SIG-M5 (cell line): Measurements from ENCODE around the gene TEAD4.
A peak's percentile ranks its signal among the peaks of the same experiment; 100 is the strongest.

ENCODE experiments used
- DNase-seq: peaks from one replicate; lab custom pipeline; 2025; lab: John Stamatoyannopoulos, UW

Gene TEAD4

GRCh38 chr12:3032770-3033538, 73.8 kb downstream of the TEAD4 start:
- DNase-seq, result no peak

GRCh38 chr12:3033539-3033867, 74.3 kb downstream of the TEAD4 start:
- no peak for DNase-seq

DNA sequence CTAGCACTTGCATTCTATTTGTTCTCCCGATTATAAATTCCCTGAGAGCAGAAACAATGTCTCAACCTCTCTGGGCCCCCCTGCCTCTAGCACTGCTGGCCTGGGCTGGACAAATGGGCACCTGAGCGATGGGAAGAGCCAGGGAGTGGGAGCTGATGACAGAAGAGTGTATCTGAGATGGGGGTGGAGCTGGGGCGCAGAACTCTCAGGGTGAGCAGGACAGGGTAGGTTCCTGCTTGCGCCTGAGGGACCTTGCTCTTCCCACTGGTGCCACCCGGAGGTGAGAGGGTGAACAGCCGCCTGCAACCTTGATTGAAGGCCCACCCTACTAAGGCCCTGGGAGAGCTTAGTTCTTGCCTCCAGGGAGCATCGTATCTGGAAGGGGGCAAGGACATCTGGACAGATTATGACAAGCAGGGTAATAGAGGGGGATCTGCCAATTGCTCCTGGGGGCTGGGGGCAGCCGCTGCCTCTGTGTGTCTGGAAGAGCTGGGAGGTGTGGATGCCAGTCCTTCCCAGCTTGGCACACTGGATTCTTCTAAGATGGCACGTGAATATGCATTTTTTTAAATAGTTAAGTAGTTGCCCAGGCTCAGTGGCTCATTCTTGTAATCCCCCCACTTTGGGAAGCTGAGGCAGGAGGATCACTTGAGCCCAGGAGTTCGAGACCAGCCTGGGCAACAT, 75.0 kb downstream of the TEAD4 start:
- no peak for DNase-seq

GRCh38 chr12:3035171-3035570, 76.0 kb downstream of the TEAD4 start:
- DNase-seq, result no peak

GRCh38 chr12:3035815-3036702, 76.9 kb downstream of the TEAD4 start:
- DNase-seq, result no peak

DNA sequence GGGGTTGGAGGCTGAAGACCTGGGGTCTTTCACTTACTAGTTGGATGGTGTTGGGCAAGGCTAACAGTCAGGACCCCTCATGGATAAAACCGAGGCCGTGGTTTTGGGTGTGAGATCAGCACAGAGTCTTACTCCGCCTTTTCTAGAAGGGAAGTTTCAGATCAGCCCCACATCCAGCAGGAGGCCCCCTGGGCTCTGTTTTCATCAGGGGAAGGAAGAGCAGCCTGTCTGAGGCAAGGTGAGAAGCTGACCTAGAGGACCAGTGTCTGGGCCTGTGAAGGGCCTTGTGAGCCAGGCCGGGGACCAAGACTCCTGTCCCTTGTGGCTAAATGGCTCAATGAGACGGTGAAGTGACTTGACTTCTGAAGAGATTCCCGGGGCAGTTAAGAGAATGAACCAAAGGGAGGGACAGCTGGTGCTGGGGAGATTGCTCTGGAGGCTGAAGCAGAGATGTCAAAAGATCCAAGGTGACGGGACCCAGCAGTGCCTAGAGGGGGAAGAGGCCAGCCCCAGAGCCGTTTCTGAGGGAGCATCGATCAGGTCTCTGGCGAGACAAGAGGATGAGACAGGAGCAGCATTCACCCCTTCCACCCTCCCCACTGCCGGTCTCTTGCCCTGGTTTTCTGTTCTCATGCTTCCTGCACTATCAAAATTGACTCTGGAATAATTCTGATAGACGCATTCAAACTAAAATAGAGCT, 77.9 kb downstream of the TEAD4 start:
- DNase-seq, result no peak

- DNase-seq, result no peak
These were observed 79.0 kb downstream of the TEAD4 start for GRCh38 chr12:3038166-3038565.

DNA sequence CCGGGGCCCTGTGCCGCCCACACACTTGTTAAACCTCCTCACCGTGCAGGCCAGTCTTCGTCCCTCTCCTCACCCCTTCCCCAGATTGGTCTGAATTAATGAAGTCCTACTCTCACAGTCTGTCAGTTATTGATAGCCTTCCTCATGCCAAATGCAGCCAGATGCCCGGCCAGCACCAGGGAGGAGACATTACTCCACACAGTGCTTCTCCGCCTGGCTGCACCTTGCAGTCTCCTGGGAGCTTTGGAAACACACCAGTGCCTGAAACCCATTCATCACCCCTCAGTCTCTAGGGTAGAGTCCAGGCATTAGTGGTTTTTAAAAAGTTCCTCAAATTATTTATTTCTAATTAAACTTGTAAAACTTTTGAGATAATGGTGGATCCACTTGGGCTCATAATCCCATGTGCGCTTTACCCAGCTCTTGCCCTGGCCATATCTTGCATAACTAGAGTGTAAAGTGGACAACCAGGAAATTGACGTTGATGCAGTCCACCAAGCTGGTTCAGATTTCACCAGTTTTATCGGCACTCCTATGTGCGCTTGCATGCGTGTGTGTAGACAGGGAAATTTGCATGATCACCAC, 79.8 kb downstream of the TEAD4 start:
- DNase-seq, result no peak

- no peak for DNase-seq
These were observed 80.9 kb downstream of the TEAD4 start for GRCh38 chr12:3040026-3040656.

DNA sequence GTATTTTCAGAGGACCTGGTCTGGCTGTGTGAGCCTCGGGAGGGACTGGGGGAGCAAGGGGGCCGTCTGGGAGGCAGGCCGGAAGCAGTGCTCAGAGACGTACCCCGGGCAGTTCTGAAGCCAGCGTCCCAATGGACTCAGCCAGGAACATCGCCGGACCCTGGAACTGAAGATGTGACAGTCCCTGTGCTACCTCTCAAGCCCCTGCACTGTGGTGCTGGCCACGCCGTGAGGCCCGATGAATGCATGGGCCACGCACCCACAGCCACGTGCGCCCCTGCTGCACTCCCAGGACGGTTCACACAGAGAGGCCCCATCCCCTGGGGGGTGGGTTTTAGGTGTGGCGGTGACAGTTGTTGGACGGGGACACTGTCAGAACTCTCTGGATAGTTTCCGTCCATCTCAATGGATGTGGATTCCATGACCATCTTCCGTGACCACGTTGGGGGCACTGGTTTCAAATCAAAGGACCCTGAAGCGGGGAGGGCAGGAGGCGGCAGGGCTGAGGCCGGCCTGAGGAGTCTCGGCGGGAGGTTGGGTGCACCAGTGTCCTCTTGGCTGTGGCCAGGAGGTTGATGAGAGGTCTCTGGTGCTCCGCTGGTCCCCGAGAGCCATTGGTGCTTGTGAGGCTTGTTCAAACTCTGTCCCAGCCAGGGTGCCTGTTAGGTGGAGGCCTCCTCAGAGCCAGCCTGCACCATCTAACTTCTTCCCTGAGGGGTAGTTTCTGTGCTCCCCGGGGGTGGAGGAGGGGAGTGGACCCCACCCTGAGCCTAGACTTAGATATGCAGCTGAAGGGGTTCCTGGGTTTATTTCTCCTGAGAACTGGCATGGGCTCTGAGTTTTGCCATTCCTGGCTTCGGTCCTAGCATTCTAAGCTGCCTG, 81.7 kb downstream of the TEAD4 start:
- no peak for DNase-seq

DNA sequence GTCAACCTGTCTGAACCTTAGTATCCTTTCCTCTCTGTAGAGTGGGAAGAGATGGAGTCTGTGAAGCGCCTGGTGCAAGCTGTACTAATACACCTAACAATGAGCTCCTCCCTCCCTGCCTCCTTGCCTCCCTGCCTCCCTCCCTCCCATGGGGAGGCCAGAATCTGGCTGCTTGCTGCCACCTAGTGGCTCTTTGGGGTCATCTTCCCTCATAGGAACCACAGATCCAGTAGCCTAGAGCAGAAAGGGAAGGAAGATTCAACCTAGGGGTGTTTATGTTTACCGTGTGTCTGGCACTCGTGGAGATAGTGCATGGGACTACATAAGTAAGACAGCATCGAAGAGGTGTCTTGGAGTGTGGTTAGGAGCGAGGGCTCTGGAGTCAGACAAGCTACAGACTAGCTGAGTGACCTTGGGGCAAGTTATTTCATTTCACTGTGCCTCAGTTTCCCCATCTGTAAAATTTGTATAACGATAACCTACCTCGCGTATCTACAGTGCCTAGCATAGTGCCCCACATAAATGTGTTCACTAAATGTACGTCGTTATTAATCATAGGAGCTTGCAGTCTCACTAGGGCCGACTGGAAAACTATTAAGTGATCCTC, 82.5 kb downstream of the TEAD4 start:
- DNase-seq, result peak; percentile 55

GRCh38 chr12:3042394-3042793, 83.2 kb downstream of the TEAD4 start:
- no peak for DNase-seq

- DNase-seq, result no peak
These were observed 83.6 kb downstream of the TEAD4 start for GRCh38 chr12:3042826-3043225.

GRCh38 chr12:3043406-3043805, 84.2 kb downstream of the TEAD4 start:
- no peak for DNase-seq

GRCh38 chr12:3044141-3044630, 85.0 kb downstream of the TEAD4 start:
- no peak for DNase-seq

DNA sequence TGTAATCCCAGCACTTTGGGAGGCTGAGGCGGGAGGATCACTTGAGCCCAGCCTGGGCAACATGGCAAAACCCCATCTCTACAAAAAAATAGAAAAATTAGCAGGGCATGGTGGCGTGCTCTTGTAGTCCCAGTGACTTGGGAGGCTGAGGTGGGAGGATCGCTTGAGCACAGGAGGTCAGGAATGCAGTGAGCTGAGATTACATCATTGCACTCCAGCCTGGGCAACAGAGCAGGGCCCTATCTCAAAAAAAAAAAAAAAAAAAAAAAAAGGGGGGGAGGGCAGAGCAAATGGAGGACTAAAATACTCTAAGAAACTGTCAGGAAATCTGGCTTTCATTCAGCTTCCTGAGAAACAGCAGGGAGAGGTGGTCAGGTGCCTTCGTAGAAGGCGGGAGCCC, 86.3 kb downstream of the TEAD4 start:
- DNase-seq, result no peak

GRCh38 chr12:3045989-3046388, 86.8 kb downstream of the TEAD4 start:
- DNase-seq, result no peak

- no peak for DNase-seq
These were observed 87.4 kb downstream of the TEAD4 start for GRCh38 chr12:3046441-3047200.

DNA sequence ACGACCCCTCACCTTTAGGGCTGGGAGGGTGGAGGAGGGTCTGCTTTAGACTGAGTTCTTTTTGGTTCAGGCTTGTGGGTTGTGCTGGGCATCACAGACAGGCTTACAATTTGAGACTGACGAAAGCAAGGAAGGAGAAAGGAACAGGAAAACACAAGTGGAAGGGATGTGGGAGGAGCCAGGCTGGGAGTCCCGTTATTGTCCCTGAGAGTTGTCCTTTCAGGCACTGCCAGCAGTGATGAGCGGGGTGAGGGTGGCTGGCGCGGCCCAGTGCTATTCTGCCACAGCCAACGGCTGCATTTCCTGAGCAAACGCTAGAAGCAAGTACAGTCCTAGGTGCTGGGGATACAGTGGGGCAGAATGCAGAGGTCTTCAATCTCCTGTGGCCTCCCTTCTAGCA, 88.8 kb downstream of the TEAD4 start:
- DNase-seq, result no peak
